CD1c-positive myeloid dendritic cell (primary cell): ENCODE results near the gene PLPP2.

Experiments used
- DNase-seq: peaks from one replicate; pipeline ENCODE4 v3.0.0-alpha.2; 2016; ENCODE audit errors: extremely low spot score

PLPP2 gene

GRCh38 chr19:291006-291521, at the start of gene PLPP2:
Gene PLPP2 (minus strand): TSS chr19:291403. CDS start chr19:291336, 67 bp downstream.
- DNase-seq: no peak

- DNase-seq: no peak
Measured at GRCh38 chr19:340620-341385, 49.6 kb upstream of the PLPP2 start.

- no peak for DNase-seq
Measured at GRCh38 chr19:339262-339887, 48.2 kb upstream of the PLPP2 start.

- peak; percentile 36 for DNase-seq
Measured at GRCh38 chr19:338421-338820, 47.2 kb upstream of the PLPP2 start.

GRCh38 chr19:336067-336614, 44.9 kb upstream of the PLPP2 start:
- no peak for DNase-seq

GRCh38 chr19:335486-336066, 44.4 kb upstream of the PLPP2 start:
- no peak for DNase-seq

- no peak for DNase-seq
Measured at GRCh38 chr19:335072-335471, 43.9 kb upstream of the PLPP2 start.

GRCh38 chr19:334296-335071, 43.3 kb upstream of the PLPP2 start:
- no peak for DNase-seq

GRCh38 chr19:330503-330902, 39.3 kb upstream of the PLPP2 start:
- no peak for DNase-seq

- no peak for DNase-seq
Measured at GRCh38 chr19:329876-330275, 38.7 kb upstream of the PLPP2 start.

GRCh38 chr19:328025-328505, 36.9 kb upstream of the PLPP2 start:
- DNase-seq: no peak

- DNase-seq: no peak
Measured at GRCh38 chr19:327291-328024, 36.3 kb upstream of the PLPP2 start.

GRCh38 chr19:326871-327270, 35.7 kb upstream of the PLPP2 start:
- DNase-seq: no peak

- no peak for DNase-seq
Measured at GRCh38 chr19:325937-326565, 34.8 kb upstream of the PLPP2 start.

GRCh38 chr19:325173-325936, 34.2 kb upstream of the PLPP2 start:
- DNase-seq: no peak

- DNase-seq: no peak
Measured at GRCh38 chr19:324716-325115, 33.5 kb upstream of the PLPP2 start.

- no peak for DNase-seq
Measured at GRCh38 chr19:322616-323015, 31.4 kb upstream of the PLPP2 start.

GRCh38 chr19:318509-318774, 27.2 kb upstream of the PLPP2 start:
- DNase-seq: no peak

- no peak for DNase-seq
Measured at GRCh38 chr19:317710-318508, 26.7 kb upstream of the PLPP2 start.
